Neural progenitor cell (in vitro differentiated cells): ENCODE results near the gene COMTD1. TPM values are rescaled to one million over a fixed set of nuclear protein-coding genes. Genes with fewer than 3 reads are reported as not detected.

Experiments
- DNase-seq: peaks from one replicate; pipeline ENCODE4 v3.0.0-alpha.2; 2016; ENCODE audit warnings: low spot score
- H2AFZ ChIP-seq: fragments of 200-600 bp; sonication (generic); replicated peaks from 2 replicates; pipeline ENCODE4 v1.6.1; 2016; ENCODE audit warnings: antibody characterized with exemption
- H3F3A ChIP-seq: fragments of 200-600 bp; sonication (generic); 2 replicates; pipeline ENCODE4 v1.6.1; 2016; ENCODE audit warnings: antibody characterized with exemption, low read depth
- H3K27ac ChIP-seq: fragments of 200-600 bp; sonication (generic); 2 replicates; pipeline ENCODE4 v1.5.1; 2016; ENCODE audit warnings: mild to moderate bottlenecking
- H3K27me3 ChIP-seq: fragments of 200-600 bp; sonication (generic); 2 replicates; pipeline ENCODE4 v1.6.1; 2016; ENCODE audit warnings: mild to moderate bottlenecking, moderate library complexity
- H3K36me3 ChIP-seq: fragments of 200-600 bp; sonication (generic); 2 replicates; pipeline ENCODE4 v1.5.1; 2016
- H3K4me1 ChIP-seq: fragments of 200-600 bp; sonication (generic); 2 replicates; pipeline ENCODE4 v1.6.1; 2016; ENCODE audit warnings: mixed run types
- H3K4me2 ChIP-seq: fragments of 200-600 bp; sonication (generic); 2 replicates; pipeline ENCODE4 v1.6.1; 2016
- H3K4me3 ChIP-seq: fragments of 200-600 bp; sonication (generic); 2 replicates; pipeline ENCODE4 v1.5.1; 2016
- H3K79me2 ChIP-seq: fragments of 200-600 bp; sonication (generic); 2 replicates; pipeline ENCODE4 v1.6.1; 2016; ENCODE audit warnings: low read depth
- H3K9ac ChIP-seq: fragments of 200-600 bp; sonication (generic); 2 replicates; pipeline ENCODE4 v1.6.1; 2016
- H3K9me3 ChIP-seq: fragments of 200-600 bp; sonication (generic); 2 replicates; pipeline ENCODE4 v1.5.1; 2016; ENCODE audit warnings: low read depth
- H4K20me1 ChIP-seq: fragments of 200-600 bp; sonication (generic); 2 replicates; pipeline ENCODE4 v1.6.1; 2016; ENCODE audit warnings: low read depth
- H3K27ac Mint-ChIP-seq: 3 replicates; pipeline ENCODE4 v1.8.0; 2021; ENCODE audit warnings: mixed read lengths
- H3K27me3 Mint-ChIP-seq: 2 replicates; pipeline ENCODE4 v1.8.0; 2022; ENCODE audit warnings: low read depth, mild to moderate bottlenecking, inconsistent platforms, moderate library complexity, mixed read lengths; ENCODE audit not compliant: insufficient read depth
- H3K36me3 Mint-ChIP-seq: 3 replicates; pipeline ENCODE4 v1.8.0; 2021; ENCODE audit warnings: mixed read lengths
- H3K4me1 Mint-ChIP-seq: 3 replicates; pipeline ENCODE4 v1.8.0; 2021; ENCODE audit warnings: mixed read lengths
- H3K4me3 Mint-ChIP-seq: 3 replicates; pipeline ENCODE4 v1.8.0; 2021; ENCODE audit warnings: mild to moderate bottlenecking, moderate library complexity, mixed read lengths
- H3K9me3 Mint-ChIP-seq: 3 replicates; pipeline ENCODE4 v1.8.0; 2020; ENCODE audit warnings: mixed read lengths
- EZH2 ChIP-seq: fragments of 200-600 bp; sonication (generic); IDR thresholded peaks from 2 replicates; pipeline ENCODE4 v1.6.1; 2017; ENCODE audit warnings: antibody characterized with exemption, mild to moderate bottlenecking, moderate library complexity
- EZH2phosphoT487 ChIP-seq: fragments of 200-600 bp; sonication (generic); IDR thresholded peaks from 2 replicates; pipeline ENCODE4 v1.6.1; 2017; ENCODE audit warnings: antibody characterized with exemption
- total RNA-seq: library from RNA; depleted of rRNA; stranded (reverse); fragments of >200 nt; gene quantifications from 2 replicates; pipeline ENCODE4 v1.2.3, GENCODE V29; 2015; ENCODE audit warnings: low replicate concordance
- TF ChIP-seq, protein P1 (sequence below): fragments of 200-600 bp; sonication (generic); IDR thresholded peaks from 2 replicates; pipeline ENCODE4 v1.5.1; 2017; ENCODE audit warnings: antibody characterized with exemption, mild to moderate bottlenecking

The COMTD1 gene
- total RNA-seq, 1 donor from 2014 or later: 2.1 TPM

DNA sequence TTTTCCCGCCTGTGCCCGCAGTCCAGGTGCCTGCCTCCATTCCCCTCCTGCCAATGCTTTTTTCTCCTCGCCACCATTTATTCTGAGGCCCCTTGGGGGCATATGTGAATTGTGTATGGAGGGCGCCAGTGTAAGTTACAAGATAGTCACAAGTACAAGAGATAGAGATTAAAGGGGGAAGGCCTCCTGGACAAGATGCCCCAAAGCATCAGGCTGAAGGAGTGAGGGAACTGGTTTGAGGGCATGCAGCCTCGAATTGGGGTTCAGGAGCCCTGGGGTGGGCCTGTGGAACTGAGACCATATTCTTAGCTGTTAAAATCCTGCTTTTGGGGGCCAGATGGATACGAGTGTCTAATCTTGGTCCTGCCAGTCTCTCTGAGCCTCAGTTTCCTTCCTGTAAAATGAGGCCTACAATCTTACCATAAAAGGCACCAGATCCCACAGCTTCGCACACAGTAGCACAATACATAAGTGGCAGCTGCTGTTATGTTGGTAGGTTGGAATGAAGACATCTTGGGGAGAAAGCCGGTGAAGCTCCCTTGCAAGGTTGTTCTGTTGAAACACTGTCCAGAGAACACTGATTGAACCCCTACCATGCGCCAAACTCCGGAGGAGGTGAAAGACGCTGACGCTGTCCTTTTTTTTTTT, 545 bp upstream of the COMTD1 start:
- peaks cover 7% of the 10 kb centered on the region for H3K27me3 ChIP-seq
- H3K4me2 ChIP-seq: no peak overlapping the region
- TF ChIP-seq EZH2: no peak
- TF ChIP-seq, protein P1, sequence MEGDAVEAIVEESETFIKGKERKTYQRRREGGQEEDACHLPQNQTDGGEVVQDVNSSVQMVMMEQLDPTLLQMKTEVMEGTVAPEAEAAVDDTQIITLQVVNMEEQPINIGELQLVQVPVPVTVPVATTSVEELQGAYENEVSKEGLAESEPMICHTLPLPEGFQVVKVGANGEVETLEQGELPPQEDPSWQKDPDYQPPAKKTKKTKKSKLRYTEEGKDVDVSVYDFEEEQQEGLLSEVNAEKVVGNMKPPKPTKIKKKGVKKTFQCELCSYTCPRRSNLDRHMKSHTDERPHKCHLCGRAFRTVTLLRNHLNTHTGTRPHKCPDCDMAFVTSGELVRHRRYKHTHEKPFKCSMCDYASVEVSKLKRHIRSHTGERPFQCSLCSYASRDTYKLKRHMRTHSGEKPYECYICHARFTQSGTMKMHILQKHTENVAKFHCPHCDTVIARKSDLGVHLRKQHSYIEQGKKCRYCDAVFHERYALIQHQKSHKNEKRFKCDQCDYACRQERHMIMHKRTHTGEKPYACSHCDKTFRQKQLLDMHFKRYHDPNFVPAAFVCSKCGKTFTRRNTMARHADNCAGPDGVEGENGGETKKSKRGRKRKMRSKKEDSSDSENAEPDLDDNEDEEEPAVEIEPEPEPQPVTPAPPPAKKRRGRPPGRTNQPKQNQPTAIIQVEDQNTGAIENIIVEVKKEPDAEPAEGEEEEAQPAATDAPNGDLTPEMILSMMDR: peak; percentile 1
- no peak for TF ChIP-seq EZH2phosphoT487
- Mint-ChIP-seq H3K9me3 (no peaks in the 10 kb centered on the region), H3K36me3 (peaks cover 7% of the 10 kb centered on the region), H3K4me3 (peak overlapping the region; percentile 80), H3K27ac (no peak overlapping the region), H3K4me1 (peaks cover 9% of the 10 kb centered on the region), H3K27me3 (peaks cover 3% of the 10 kb centered on the region)
- H3K36me3 ChIP-seq: peaks cover 2% of the 10 kb centered on the region
- peaks cover 12% of the 10 kb centered on the region for H4K20me1 ChIP-seq
- no peak overlapping the region for H3K27ac ChIP-seq
- peak overlapping the region; percentile 62 for H2AFZ ChIP-seq
- peaks cover 39% of the 10 kb centered on the region for H3F3A ChIP-seq
- H3K4me1 ChIP-seq: no peaks in the 10 kb centered on the region
- no peak overlapping the region for H3K9ac ChIP-seq
- no peak overlapping the region for H3K4me3 ChIP-seq
- H3K9me3 ChIP-seq: no peaks in the 10 kb centered on the region
- no peaks in the 10 kb centered on the region for H3K79me2 ChIP-seq
- no peak for DNase-seq

GRCh38 chr10:75234683-75235374, 928 bp downstream of the COMTD1 start:
- peak; percentile 85 for DNase-seq
- Histone ChIP-seq H3K79me2 (no peaks in the 10 kb centered on the region), H3K4me2 (peak overlapping the region; percentile 93), H4K20me1 (peaks cover 12% of the 10 kb centered on the region), H3K4me3 (peak overlapping the region; percentile 52), H3K4me1 (no peaks in the 10 kb centered on the region), H3F3A (peaks cover 48% of the 10 kb centered on the region), H3K27me3 (peaks cover 7% of the 10 kb centered on the region), H3K9ac (no peak overlapping the region), H3K36me3 (peaks cover 6% of the 10 kb centered on the region), H3K27ac (no peak overlapping the region), H3K9me3 (no peaks in the 10 kb centered on the region), H2AFZ (peak overlapping the region; percentile 52)
- Mint-ChIP-seq H3K36me3 (peaks cover 14% of the 10 kb centered on the region), H3K4me1 (peaks cover 9% of the 10 kb centered on the region), H3K27me3 (peaks cover 3% of the 10 kb centered on the region), H3K27ac (no peak overlapping the region), H3K9me3 (no peaks in the 10 kb centered on the region), H3K4me3 (peak overlapping the region; percentile 81)
- TF ChIP-seq EZH2phosphoT487 (no peak), EZH2 (no peak)
- TF ChIP-seq, protein P1: peak; percentile 39

- Mint-ChIP-seq H3K4me3 (peak overlapping the region; percentile 81), H3K9me3 (no peaks in the 10 kb centered on the region), H3K27me3 (peaks cover 3% of the 10 kb centered on the region), H3K27ac (no peak overlapping the region), H3K36me3 (peaks cover 14% of the 10 kb centered on the region), H3K4me1 (peaks cover 9% of the 10 kb centered on the region)
- no peaks in the 10 kb centered on the region for H3K9me3 ChIP-seq
- peak overlapping the region; percentile 52 for H3K4me3 ChIP-seq
- H3F3A ChIP-seq: peaks cover 55% of the 10 kb centered on the region
- H4K20me1 ChIP-seq: peaks cover 17% of the 10 kb centered on the region
- TF ChIP-seq EZH2phosphoT487 (no peak), EZH2 (no peak)
- TF ChIP-seq, protein P1: no peak
- peaks cover 6% of the 10 kb centered on the region for H3K36me3 ChIP-seq
- peak overlapping the region; percentile 52 for H2AFZ ChIP-seq
- H3K79me2 ChIP-seq: no peaks in the 10 kb centered on the region
- peak; percentile 96 for DNase-seq
- no peak overlapping the region for H3K27ac ChIP-seq
- H3K4me2 ChIP-seq: peak overlapping the region; percentile 93
- no peaks in the 10 kb centered on the region for H3K4me1 ChIP-seq
- H3K27me3 ChIP-seq: peaks cover 7% of the 10 kb centered on the region
- H3K9ac ChIP-seq: no peak overlapping the region
Measured at GRCh38 chr10:75234017-75234682, 1.6 kb downstream of the COMTD1 start.
